ENCODE data around the gene IRF2BP2. TPM values are rescaled to one million over a fixed set of nuclear protein-coding genes. Genes with fewer than 3 reads are reported as not detected.
A peak's percentile ranks its signal among the peaks of the same experiment; 100 is the strongest.

IRF2BP2 gene
- total and polyA plus RNA-seq, 2 of the 13 experiments (the other 11 are each of a cell fraction or from before 2014, with no cell fraction given) = 140 to 147 TPM

GRCh38 chr1:234568345-234568744 lies 41.6 kb downstream of the IRF2BP2 start:
- no peak for DNase-seq (ENCODE audit: low spot score)
- no peak overlapping the region for H3K4me3 ChIP-seq (replicated peaks in 1 of 3; ENCODE audit: insufficient read depth in 1 of 3, low read depth in 2 of 3, low read length in 3 of 3)
- H4K20me1 ChIP-seq (ENCODE audit: insufficient read depth, low read length) = no peaks in the 10 kb centered on the region
- H3K79me2 ChIP-seq (ENCODE audit: insufficient read depth, low read length) = no peaks in the 10 kb centered on the region
- H3K9ac ChIP-seq (ENCODE audit: insufficient read depth, low read depth, low read length) = no peak overlapping the region
- ATAC-seq = no peak
- H2AFZ ChIP-seq (ENCODE audit: low read length) = no peak overlapping the region
- CTCF ChIA-PET (ENCODE audit: low intra/inter-chr PET ratio, low total read pairs) = no interaction called here
- no peak for FAIRE-seq
- no peaks in the 10 kb centered on the region for H3K9me3 ChIP-seq (ENCODE audit: low read length)
- POLR2A ChIA-PET = no interaction called here
- TF ChIP-seq PHF5A (CRISPR knock-in tag; IDR thresholded peaks at IDR 0.05; ENCODE audit: low read depth, unreplicated experiment) (no peak), ATF7 (IDR thresholded peaks at IDR 0.05) (peak; percentile 53), ATF7 (CRISPR knock-in tag; IDR thresholded peaks at IDR 0.05) (no peak)
- peaks cover 37% of the 10 kb centered on the region for H3K4me1 ChIP-seq (ENCODE audit: insufficient read depth, low read length)
- peaks cover 0 to 4% of the 10 kb centered on the region in 2 experiments; a peak in 1 of 5 replicates for H3K27me3 ChIP-seq (ENCODE audit: control insufficient read depth in 1 of 2, insufficient read depth in 2 of 2, low read length in 2 of 2)
- H3K4me2 ChIP-seq (ENCODE audit: low read depth, low read length) = no peak overlapping the region
- BruUV-seq (replicated peaks) = no TSS peak
- no peaks in the 10 kb centered on the region for H3K36me3 ChIP-seq (replicated peaks in 1 of 2; ENCODE audit: control insufficient read depth in 1 of 2, insufficient read depth in 2 of 2, low read length in 2 of 2)
- no peak overlapping the region for H3K27ac ChIP-seq (ENCODE audit: extremely low read length, insufficient read depth, low read length)
- intact Hi-C loops (cut with micrococcal nuclease; ENCODE audit: unreplicated experiment) (no loop called here), in situ Hi-C loops (cut with HindIII; ENCODE audit: extremely low pct_ligation_motif_present, low pct_unique_long_range_greater_than_20kb) (no loop called here)
- 0% methylated on average over 1 of the region's 1 CpG for WGBS (ENCODE audit: low lambda C conversion rate)

GRCh38 chr1:234565132-234565531 lies 44.8 kb downstream of the IRF2BP2 start:
- peaks cover 49% of the 10 kb centered on the region for H3K4me1 ChIP-seq (ENCODE audit: insufficient read depth, low read length)
- H3K79me2 ChIP-seq (ENCODE audit: insufficient read depth, low read length) = no peaks in the 10 kb centered on the region
- POLR2A ChIA-PET = no interaction called here
- no peaks in the 10 kb centered on the region for H3K27me3 ChIP-seq (ENCODE audit: control insufficient read depth in 1 of 2, insufficient read depth in 2 of 2, low read length in 2 of 2)
- CTCF ChIA-PET (ENCODE audit: low intra/inter-chr PET ratio, low total read pairs) = no interaction called here
- no peak for ATAC-seq
- BruUV-seq (replicated peaks) = no TSS peak
- no peaks in the 10 kb centered on the region for H3K9me3 ChIP-seq (ENCODE audit: low read length)
- no peak overlapping the region for H3K27ac ChIP-seq (ENCODE audit: extremely low read length, insufficient read depth, low read length)
- no peak overlapping the region for H3K4me2 ChIP-seq (ENCODE audit: low read depth, low read length)
- no peak for FAIRE-seq
- intact Hi-C loops (cut with micrococcal nuclease; ENCODE audit: unreplicated experiment) = loop anchor here (2.0 kb wide), 1 partner anchor 16 kb away; no protein-coding TSS in a partner anchor
- in situ Hi-C loops (cut with HindIII; ENCODE audit: extremely low pct_ligation_motif_present, low pct_unique_long_range_greater_than_20kb) = no loop called here
- H3K4me3 ChIP-seq (replicated peaks in 1 of 3; ENCODE audit: insufficient read depth in 1 of 3, low read depth in 2 of 3, low read length in 3 of 3) = no peak overlapping the region
- H3K36me3 ChIP-seq (replicated peaks in 1 of 2; ENCODE audit: control insufficient read depth in 1 of 2, insufficient read depth in 2 of 2, low read length in 2 of 2) = no peaks in the 10 kb centered on the region
- H3K9ac ChIP-seq (ENCODE audit: insufficient read depth, low read depth, low read length) = no peak overlapping the region
- 76% methylated on average over 2 of the region's 2 CpGs for WGBS (ENCODE audit: low lambda C conversion rate)
- no peak overlapping the region for H2AFZ ChIP-seq (ENCODE audit: low read length)
- no peak for DNase-seq (ENCODE audit: low spot score)
- H4K20me1 ChIP-seq (ENCODE audit: insufficient read depth, low read length) = no peaks in the 10 kb centered on the region
- TF ChIP-seq TOPORS (CRISPR knock-in tag; IDR thresholded peaks at IDR 0.05) (no peak), CHD4 (IDR thresholded peaks at IDR 0.05; ENCODE audit: borderline replicate concordance, low read length) (no peak), TBP (CRISPR knock-in tag; IDR thresholded peaks at IDR 0.05) (no peak), YEATS2 (CRISPR knock-in tag; IDR thresholded peaks at IDR 0.05; ENCODE audit: borderline replicate concordance) (no peak), ZNF350 (CRISPR knock-in tag; IDR thresholded peaks at IDR 0.05; ENCODE audit: borderline replicate concordance, low read depth) (no peak), ZNF512 (CRISPR knock-in tag; IDR thresholded peaks at IDR 0.05) (no peak), PREB (CRISPR knock-in tag; IDR thresholded peaks at IDR 0.05) (no peak), SUZ12 (IDR thresholded peaks at IDR 0.05; ENCODE audit: low read depth, low read length) (no peak), POGZ (CRISPR knock-in tag; IDR thresholded peaks at IDR 0.05) (no peak)
- TF ChIP-seq, protein P1, sequence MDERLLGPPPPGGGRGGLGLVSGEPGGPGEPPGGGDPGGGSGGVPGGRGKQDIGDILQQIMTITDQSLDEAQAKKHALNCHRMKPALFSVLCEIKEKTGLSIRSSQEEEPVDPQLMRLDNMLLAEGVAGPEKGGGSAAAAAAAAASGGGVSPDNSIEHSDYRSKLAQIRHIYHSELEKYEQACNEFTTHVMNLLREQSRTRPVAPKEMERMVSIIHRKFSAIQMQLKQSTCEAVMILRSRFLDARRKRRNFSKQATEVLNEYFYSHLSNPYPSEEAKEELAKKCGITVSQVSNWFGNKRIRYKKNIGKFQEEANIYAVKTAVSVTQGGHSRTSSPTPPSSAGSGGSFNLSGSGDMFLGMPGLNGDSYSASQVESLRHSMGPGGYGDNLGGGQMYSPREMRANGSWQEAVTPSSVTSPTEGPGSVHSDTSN (CRISPR knock-in tag; IDR thresholded peaks at IDR 0.05) = no peak
- TF ChIP-seq, protein P2, sequence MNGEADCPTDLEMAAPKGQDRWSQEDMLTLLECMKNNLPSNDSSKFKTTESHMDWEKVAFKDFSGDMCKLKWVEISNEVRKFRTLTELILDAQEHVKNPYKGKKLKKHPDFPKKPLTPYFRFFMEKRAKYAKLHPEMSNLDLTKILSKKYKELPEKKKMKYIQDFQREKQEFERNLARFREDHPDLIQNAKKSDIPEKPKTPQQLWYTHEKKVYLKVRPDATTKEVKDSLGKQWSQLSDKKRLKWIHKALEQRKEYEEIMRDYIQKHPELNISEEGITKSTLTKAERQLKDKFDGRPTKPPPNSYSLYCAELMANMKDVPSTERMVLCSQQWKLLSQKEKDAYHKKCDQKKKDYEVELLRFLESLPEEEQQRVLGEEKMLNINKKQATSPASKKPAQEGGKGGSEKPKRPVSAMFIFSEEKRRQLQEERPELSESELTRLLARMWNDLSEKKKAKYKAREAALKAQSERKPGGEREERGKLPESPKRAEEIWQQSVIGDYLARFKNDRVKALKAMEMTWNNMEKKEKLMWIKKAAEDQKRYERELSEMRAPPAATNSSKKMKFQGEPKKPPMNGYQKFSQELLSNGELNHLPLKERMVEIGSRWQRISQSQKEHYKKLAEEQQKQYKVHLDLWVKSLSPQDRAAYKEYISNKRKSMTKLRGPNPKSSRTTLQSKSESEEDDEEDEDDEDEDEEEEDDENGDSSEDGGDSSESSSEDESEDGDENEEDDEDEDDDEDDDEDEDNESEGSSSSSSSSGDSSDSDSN (CRISPR knock-in tag; IDR thresholded peaks at IDR 0.05) = no peak

All from HepG2 (cell line).